HG03521 (cell line): Measurements from ENCODE around the gene CDK5.

Source experiments
- ATAC-seq: cut with Tn5 transposase; IDR thresholded peaks from one replicate; pipeline ENCODE4 v1.9.1; 2021; ENCODE audit warnings: mild to moderate bottlenecking, moderate library complexity; ENCODE audit not compliant: unreplicated experiment

Gene CDK5

GRCh38 chr7:151057506-151057988 is at the start of gene CDK5:
Gene CDK5, minus strand, starts transcription at chr7:151057897. Its CDS starts 49 bp downstream, at chr7:151057848.
- peak; percentile 7 for ATAC-seq

DNA sequence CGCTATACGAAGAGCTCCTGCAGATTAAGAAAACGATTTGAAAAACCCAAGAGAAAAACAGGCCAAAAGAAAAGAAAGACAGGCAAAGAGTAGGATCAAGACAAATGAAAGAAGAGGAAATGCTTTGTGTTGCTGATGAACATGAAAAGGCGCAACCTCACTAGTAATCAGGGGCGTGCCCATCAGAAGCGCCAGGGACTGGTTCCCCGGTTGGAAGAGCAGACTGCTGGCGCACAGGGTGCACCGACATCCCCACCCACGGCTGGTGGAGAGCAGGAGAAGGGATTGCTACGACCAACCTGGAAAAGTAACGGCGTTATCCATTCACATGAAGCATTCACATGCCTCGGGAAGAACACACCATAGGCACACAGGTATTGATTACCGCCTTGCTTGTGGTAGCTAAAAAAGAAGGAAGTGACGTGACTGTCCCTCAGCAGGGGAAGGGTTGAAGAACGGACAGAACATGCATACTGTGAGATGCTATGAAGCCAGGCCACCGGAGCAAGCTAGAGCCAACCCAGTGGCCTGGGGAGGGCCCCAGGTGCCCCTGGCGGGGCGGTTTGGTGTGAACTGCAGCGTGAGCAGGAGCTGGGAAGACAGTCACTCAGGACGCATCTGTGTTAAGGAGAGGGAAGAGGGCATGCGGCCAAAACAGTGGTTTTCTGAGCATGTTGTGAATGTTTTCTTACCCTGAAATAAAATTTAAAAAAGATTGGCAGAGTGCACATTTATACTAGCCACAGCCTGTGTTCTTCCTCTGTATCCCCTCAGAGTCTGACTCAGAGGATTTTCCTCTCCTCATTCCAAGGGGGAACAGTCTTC is 46.9 kb upstream of the CDK5 start:
- no peak for ATAC-seq

- ATAC-seq, result no peak
These were observed 46.3 kb upstream of the CDK5 start for GRCh38 chr7:151103973-151104372.

DNA sequence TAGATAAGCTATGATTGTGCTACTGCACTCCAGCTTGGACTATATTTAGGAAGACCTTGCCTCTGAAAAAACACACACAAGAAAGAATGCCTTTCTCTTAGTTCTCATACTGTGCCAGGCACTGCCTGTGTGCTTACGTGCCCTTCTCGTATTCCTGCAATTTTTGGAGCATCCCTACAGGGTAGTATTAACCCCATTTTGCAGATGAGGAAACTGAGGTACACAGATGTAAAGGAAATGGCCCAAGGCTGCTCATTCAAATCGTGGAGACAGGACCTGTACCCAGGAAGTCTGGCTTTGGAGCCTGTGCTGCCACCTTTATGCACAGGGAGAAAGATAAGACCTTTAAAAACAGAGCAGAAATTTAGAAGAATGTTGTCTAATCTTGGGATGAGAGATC is 45.3 kb upstream of the CDK5 start:
- no peak for ATAC-seq

DNA sequence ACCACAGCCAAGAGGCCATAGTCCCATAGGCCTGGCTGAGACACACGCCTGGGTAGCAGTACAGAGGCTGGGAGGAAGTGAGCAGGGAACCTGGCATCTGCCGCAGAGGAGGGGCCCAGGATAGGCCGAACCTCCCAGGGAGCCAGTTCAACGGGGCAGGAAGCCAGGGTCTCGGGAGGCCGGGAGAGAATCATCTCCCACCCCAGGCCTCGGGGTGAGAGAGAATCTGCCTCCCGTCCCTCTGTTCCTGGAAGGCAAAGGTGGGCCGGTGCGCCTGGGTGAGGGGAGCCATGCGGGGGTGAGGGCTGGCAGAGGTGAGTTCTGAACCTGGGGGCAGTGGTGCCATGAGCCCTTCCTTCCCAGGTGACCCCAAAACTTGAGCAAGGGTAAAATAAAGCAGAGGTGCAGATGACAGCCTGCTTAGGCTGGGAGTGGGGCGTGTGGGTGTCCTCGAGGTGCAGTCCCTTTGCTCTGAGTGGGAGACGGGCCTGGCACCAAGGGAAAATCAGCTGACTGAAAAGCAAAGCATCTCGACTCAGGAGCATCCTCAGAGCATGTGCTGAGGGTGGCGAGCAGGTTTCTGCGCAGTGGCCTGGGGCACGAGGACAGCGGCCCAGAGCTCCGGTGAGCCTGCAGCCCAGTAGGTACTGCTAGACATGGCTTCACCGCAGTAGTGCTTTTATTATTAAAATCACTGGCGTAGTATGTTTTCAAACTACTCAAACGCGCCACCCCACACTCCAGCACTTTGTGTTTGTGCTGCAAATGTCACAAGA is 44.1 kb upstream of the CDK5 start:
- no peak for ATAC-seq

GRCh38 chr7:151100921-151101320 is 43.2 kb upstream of the CDK5 start:
- no peak for ATAC-seq

DNA sequence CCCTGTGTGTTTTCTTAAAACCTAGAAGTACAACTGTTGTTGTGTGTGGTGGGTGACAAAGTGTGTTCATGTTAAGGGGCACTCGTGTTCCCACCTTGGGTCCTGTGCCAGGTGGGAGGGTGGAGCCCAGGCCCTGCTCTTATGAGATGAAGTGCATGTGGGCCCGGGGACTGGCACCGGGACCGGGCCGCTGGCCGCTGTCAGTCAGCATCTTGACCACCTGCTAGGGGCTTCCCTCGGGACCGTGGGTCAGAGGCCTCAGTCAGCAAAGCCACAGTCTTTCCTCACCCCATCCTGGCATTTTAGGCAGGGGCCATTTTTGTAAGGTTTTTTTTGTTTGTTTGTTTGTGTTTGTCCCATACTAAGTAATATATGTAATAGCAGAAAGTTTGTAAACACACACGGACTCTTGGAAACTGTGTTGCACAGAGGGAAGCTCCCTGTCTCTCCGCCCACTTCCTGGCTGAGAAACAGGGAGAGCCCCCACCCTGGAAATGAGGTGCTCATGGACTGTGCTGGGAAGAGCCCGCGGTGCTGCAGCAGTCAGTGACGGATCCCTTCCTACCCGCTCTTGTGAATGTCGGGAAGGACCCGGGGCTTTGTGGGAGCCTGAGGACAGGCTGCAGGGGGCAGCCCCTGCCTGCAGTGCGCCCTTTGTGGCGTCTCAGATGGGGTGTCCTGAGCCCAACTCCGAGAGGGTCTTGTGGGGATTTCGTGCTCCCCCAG is 42.0 kb upstream of the CDK5 start:
- no peak for ATAC-seq

DNA sequence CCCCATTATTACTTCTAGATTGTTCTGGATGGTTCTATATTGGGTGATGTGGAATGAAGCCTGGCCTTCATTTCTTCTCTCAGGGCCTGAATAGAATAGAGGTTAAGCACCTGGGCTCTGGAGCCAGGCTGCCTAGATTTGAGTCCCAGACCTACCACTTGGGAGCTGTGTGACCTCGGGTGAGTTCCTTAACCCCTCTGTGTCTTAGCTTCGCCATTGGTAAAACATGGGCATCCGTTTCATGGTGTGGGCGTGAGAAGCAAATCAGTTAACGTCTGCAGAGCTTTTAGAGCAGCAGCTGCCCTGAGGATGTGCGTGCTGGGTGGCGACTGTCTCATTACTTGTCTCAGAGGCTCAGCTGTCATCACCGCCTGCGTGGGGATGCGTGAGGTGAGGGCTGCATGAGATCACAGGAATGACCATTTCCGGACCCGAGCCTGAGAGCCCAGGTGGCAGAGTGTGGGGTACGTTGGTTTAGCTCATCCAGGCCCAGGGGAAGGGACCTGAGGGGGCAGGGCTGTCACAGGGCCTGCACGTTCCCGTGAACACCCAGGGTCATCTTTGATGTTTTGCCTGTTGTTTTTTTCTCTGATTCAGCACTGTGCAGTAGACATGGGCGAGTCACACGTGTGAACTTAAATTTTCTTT is 38.3 kb upstream of the CDK5 start:
- ATAC-seq, result no peak

DNA sequence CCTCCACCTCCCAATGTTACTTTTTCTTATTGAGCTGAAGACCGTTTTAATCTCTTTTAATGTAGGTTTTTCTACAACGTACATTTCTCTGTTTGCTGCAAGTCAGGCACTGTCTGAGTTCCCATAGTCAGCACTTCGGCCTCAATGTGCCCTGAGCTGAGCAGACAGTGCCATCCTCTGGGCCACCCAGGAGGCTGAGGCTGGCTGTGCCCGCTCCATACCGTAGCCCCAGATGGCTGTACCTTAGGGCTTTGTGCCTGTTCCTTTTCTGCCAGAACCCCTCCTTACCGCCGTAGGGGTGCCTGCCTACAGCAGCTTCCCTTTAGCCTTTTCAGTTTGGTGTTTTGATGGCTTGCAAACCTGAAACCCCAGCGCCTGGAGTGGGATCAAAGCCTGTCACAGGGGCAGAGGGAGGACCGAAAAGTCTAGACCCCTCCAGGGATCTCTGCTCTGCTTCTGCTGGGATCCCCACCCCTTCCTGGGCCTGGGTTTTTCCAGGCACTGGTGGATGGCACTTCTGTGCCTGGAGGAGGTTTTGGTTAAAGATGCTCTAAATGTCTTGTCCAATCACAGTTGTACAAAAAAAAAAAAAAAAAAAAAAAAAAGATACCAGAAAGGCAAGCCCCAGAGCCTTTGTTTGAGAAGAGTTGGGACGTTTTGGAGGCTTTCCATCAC is 37.6 kb upstream of the CDK5 start:
- ATAC-seq, result no peak

- no peak for ATAC-seq
These were observed 37.0 kb upstream of the CDK5 start for GRCh38 chr7:151094675-151095074.

DNA sequence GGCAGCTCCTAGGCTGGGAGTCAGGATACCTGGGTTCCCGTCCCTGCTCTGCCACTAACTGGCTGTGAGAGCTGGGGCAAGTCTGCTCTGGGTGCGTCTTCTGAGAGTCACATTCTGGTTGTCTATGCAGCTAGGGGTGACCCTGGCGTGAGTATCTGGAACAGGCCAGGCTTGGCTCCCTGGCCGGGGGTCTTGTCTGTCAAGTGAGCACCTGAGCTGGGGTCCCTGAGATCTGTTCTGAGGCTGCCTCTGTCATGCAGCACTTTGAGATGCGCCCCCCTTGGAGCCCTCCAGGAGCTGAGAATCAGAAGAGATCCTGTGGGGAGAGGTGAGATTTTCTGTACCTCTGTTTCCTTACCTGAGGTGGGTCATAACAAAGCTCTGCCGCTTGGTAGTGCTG is 36.1 kb upstream of the CDK5 start:
- no peak for ATAC-seq

- no peak for ATAC-seq
These were observed 34.3 kb upstream of the CDK5 start for GRCh38 chr7:151091988-151092387.

DNA sequence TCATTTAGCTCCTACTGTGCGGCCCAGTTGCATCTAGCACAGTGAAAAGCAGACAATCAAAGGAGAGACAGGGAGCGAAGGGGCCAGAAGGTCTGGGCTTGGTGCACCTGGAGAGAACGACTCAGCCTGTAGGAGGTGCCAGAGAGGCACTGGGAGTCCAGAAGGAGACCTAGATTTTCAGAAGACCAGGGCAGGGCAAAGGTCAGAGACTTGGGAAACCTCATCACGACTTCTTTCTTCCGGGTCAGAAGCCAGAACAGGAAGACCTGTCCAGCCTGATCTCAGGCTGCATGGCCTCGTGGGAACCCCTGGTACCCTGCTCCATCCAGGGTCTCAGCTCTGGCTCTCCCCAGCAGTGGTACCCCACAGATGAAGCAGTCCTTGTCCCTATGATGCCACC is 33.7 kb upstream of the CDK5 start:
- no peak for ATAC-seq

GRCh38 chr7:151091003-151091402 is 33.3 kb upstream of the CDK5 start:
- no peak for ATAC-seq

GRCh38 chr7:151089893-151090730 is 32.4 kb upstream of the CDK5 start:
- ATAC-seq, result no peak

- ATAC-seq, result no peak
These were observed 31.4 kb upstream of the CDK5 start for GRCh38 chr7:151088856-151089699.

GRCh38 chr7:151088019-151088855 is 30.5 kb upstream of the CDK5 start:
- no peak for ATAC-seq
